ENCODE results near the gene RCSD1.

- TF ChIP-seq POLR2A (IDR thresholded peaks at IDR 0.05) (no peak), CTCF (IDR thresholded peaks at IDR 0.05) (no peak)
These were observed 27.2 kb upstream of the RCSD1 start for GRCh38 chr1:167602840-167603239.

All from thyroid gland (tissue), 4 donors.